Epithelial cell of esophagus (primary cell): ENCODE measurements around the gene HELZ.

Experiments
- DNase-seq: peaks from one replicate; pipeline ENCODE4 v3.0.0; 2010; ENCODE audit warnings: low read depth
- H3K4me3 ChIP-seq: 2 replicates; pipeline ENCODE4 v1.5.1; 2011; ENCODE audit warnings: mild to moderate bottlenecking, low read length, control low read depth
- TF ChIP-seq, protein P1 (sequence below): IDR thresholded peaks from 2 replicates; pipeline ENCODE4 v1.5.1; 2011; ENCODE audit warnings: low read depth, mild to moderate bottlenecking, low read length, control low read depth, inconsistent platforms; ENCODE audit not compliant: insufficient read depth; ENCODE audit errors: missing control alignments

Gene HELZ

DNA sequence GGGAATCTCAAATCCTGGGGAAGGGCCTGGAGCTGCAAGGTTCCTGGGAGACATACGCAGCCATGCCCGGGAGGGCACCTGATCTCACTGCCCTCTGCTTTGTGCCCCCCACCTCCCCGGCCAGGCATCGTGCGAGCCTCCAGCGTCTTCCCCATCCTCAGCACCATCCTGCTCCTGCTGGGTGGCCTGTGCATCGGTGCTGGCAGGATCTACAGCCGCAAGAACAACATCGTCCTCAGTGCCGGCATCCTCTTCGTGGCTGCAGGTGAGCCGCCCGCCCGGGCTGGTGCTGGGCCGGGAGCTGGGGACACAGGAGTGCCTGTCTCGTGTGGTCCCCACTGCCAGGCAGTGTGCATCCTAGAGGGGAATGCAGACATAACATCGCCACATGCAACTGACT is 220.3 kb downstream of the HELZ start:
- no peak overlapping the region for H3K4me3 ChIP-seq
- DNase-seq = no peak
- TF ChIP-seq, protein P1, sequence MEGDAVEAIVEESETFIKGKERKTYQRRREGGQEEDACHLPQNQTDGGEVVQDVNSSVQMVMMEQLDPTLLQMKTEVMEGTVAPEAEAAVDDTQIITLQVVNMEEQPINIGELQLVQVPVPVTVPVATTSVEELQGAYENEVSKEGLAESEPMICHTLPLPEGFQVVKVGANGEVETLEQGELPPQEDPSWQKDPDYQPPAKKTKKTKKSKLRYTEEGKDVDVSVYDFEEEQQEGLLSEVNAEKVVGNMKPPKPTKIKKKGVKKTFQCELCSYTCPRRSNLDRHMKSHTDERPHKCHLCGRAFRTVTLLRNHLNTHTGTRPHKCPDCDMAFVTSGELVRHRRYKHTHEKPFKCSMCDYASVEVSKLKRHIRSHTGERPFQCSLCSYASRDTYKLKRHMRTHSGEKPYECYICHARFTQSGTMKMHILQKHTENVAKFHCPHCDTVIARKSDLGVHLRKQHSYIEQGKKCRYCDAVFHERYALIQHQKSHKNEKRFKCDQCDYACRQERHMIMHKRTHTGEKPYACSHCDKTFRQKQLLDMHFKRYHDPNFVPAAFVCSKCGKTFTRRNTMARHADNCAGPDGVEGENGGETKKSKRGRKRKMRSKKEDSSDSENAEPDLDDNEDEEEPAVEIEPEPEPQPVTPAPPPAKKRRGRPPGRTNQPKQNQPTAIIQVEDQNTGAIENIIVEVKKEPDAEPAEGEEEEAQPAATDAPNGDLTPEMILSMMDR = no peak

GRCh38 chr17:67022451-67022810 is 222.6 kb downstream of the HELZ start:
- TF ChIP-seq, protein P1 = no peak
- DNase-seq = no peak
- H3K4me3 ChIP-seq = no peak overlapping the region

- DNase-seq = no peak
- H3K4me3 ChIP-seq = no peak overlapping the region
- TF ChIP-seq, protein P1 = no peak
Observed at GRCh38 chr17:67021743-67022450, 223.1 kb downstream of the HELZ start.

DNA sequence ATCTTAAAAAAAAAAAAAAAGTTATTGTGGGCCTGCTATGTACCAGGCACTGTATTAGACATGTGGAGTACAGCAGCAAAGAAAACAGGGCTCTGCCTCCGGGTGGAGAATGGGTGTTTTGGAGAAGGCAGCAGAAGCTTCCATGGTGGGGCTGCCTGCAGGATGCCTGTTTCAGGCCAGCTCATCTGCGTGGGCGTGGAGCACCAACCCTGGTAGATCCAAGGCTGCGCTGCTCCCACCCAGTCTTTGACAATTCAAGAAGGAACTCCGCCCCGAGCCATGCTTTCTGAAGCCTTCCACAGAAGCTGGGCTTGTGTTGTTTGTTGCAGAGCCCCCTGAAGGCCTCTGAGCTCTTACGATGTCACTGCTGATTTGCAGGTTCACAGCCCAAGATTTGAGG is 223.8 kb downstream of the HELZ start:
- no peak for DNase-seq
- TF ChIP-seq, protein P1 = no peak
- no peak overlapping the region for H3K4me3 ChIP-seq
